Activated CD8-positive, alpha-beta memory T cell treated with anti-CD3 and anti-CD28 coated beads, Interleukin-2, amount 10 ng/mL, durations not matched to agents 7 days and 5 days (primary cell): Measurements from ENCODE around the gene PLEKHA6. TPM values are rescaled to one million over a fixed set of nuclear protein-coding genes. Genes with fewer than 3 reads are reported as not detected.

ENCODE experiments used
- ATAC-seq: fragments of 150-1000 bp; cut with Tn5 transposase; one replicate; pipeline ENCODE4 v1.10.0; 2021; ENCODE audit warnings: moderate library complexity
- CTCF ChIA-PET: fragments of 350-600 bp; sonication (Branson Sonifier 250); formaldehyde crosslinking; loops from one replicate; lab custom pipeline; 2021; ENCODE audit warnings: antibody characterized with exemption; lab: Charles Lee
- DNase-seq: peaks from one replicate; pipeline ENCODE4 v3.0.0-alpha.2; 2020
- H3K27ac Mint-ChIP-seq: one replicate; pipeline ENCODE4 v1.8.0; 2021; ENCODE audit warnings: mild to moderate bottlenecking, mixed read lengths
- H3K27me3 Mint-ChIP-seq: one replicate; pipeline ENCODE4 v1.8.0; 2021; ENCODE audit warnings: mixed read lengths
- H3K36me3 Mint-ChIP-seq: one replicate; pipeline ENCODE4 v1.8.0; 2021; ENCODE audit warnings: mild to moderate bottlenecking, mixed read lengths
- H3K4me1 Mint-ChIP-seq: one replicate; pipeline ENCODE4 v1.8.0; 2021; ENCODE audit warnings: mixed read lengths
- H3K4me3 Mint-ChIP-seq: one replicate; pipeline ENCODE4 v1.8.0; 2021; ENCODE audit warnings: mild to moderate bottlenecking, moderate library complexity, mixed read lengths
- H3K9me3 Mint-ChIP-seq: one replicate; pipeline ENCODE4 v1.8.0; 2022; ENCODE audit warnings: low read depth, mixed read lengths
- total RNA-seq, 2 experiments: library from RNA; stranded (reverse); gene quantifications; one replicate each; pipeline ENCODE4 v1.2.3, GENCODE V29; 2021

Gene PLEKHA6
- total RNA-seq, 2 experiments from 2014 or later, result 0.02 to 0.29 TPM

- Mint-ChIP-seq H3K9me3 (peaks cover 6% of the 10 kb centered on the region), H3K27ac (no peak overlapping the region), H3K4me1 (peaks cover 3% of the 10 kb centered on the region), H3K27me3 (peaks cover 17% of the 10 kb centered on the region), H3K36me3 (no peaks in the 10 kb centered on the region), H3K4me3 (no peak overlapping the region)
- CTCF ChIA-PET, result no interaction called here
- DNase-seq, result no peak
- ATAC-seq, result no peak
These were observed 160.2 kb downstream of the PLEKHA6 start for GRCh38 chr1:204199579-204199978.

- Mint-ChIP-seq H3K4me3 (no peak overlapping the region), H3K4me1 (peaks cover 3% of the 10 kb centered on the region), H3K27ac (no peak overlapping the region), H3K9me3 (peaks cover 6% of the 10 kb centered on the region), H3K36me3 (no peaks in the 10 kb centered on the region), H3K27me3 (peaks cover 9% of the 10 kb centered on the region)
- CTCF ChIA-PET, result interaction anchor here (1.6 kb wide), 1 partner anchor 8 kb away, joined by 7 read pairs; no protein-coding TSS in a partner anchor
- ATAC-seq, result no peak
- DNase-seq, result no peak
These were observed 161.1 kb downstream of the PLEKHA6 start for GRCh38 chr1:204198348-204199340.

- Mint-ChIP-seq H3K27me3 (peaks cover 11% of the 10 kb centered on the region), H3K27ac (no peak overlapping the region)
- DNase-seq, result no peak
These were observed 162.7 kb downstream of the PLEKHA6 start for GRCh38 chr1:204197068-204197467.

GRCh38 chr1:204196068-204196795, 163.5 kb downstream of the PLEKHA6 start, which contains the start of gene KISS1:
Gene KISS1 (minus strand): TSS chr1:204196491. CDS start chr1:204192876, 3,615 bp downstream.
- Mint-ChIP-seq H3K9me3 (peaks cover 6% of the 10 kb centered on the region), H3K27ac (no peak within 1 kb of the TSS), H3K4me3 (no peak within 1 kb of the TSS), H3K27me3 (peaks cover 17% of the 10 kb centered on the region), H3K4me1 (peaks cover 3% of the 10 kb centered on the region), H3K36me3 (no peaks in the 10 kb centered on the region)
- DNase-seq (no peak), ATAC-seq (no peak)
- CTCF ChIA-PET, result no interaction called here

More at GRCh38 chr1:204197068-204197467, 162.7 kb downstream of the PLEKHA6 start:
- no peak overlapping the region for H3K4me3 Mint-ChIP-seq
- peaks cover 3% of the 10 kb centered on the region for H3K4me1 Mint-ChIP-seq
- no peaks in the 10 kb centered on the region for H3K36me3 Mint-ChIP-seq
- CTCF ChIA-PET, result no interaction called here
- H3K9me3 Mint-ChIP-seq, result peaks cover 6% of the 10 kb centered on the region
- no peak for ATAC-seq

GRCh38 chr1:204194771-204195170, 165.0 kb downstream of the PLEKHA6 start:
- H3K27me3 Mint-ChIP-seq, result peaks cover 27% of the 10 kb centered on the region
- H3K9me3 Mint-ChIP-seq, result peaks cover 6% of the 10 kb centered on the region
- no peak overlapping the region for H3K4me3 Mint-ChIP-seq
- no peak for ATAC-seq
- H3K4me1 Mint-ChIP-seq, result peaks cover 3% of the 10 kb centered on the region
- H3K27ac Mint-ChIP-seq, result no peak overlapping the region
- DNase-seq, result no peak
- CTCF ChIA-PET, result interaction anchor here (1.0 kb wide), 1 partner anchor 65 kb away, joined by 3 read pairs; no protein-coding TSS in a partner anchor
- H3K36me3 Mint-ChIP-seq, result no peaks in the 10 kb centered on the region

GRCh38 chr1:204194080-204194479, 165.6 kb downstream of the PLEKHA6 start:
- no peak for DNase-seq

GRCh38 chr1:204192589-204193352, 167.0 kb downstream of the PLEKHA6 start:
- DNase-seq (no peak), ATAC-seq (no peak)
- H3K4me1 Mint-ChIP-seq, result peaks cover 3% of the 10 kb centered on the region
- H3K36me3 Mint-ChIP-seq, result no peaks in the 10 kb centered on the region
- peaks cover 46% of the 10 kb centered on the region for H3K27me3 Mint-ChIP-seq
- peaks cover 6% of the 10 kb centered on the region for H3K9me3 Mint-ChIP-seq
- H3K27ac Mint-ChIP-seq, result no peak overlapping the region
- CTCF ChIA-PET, result interaction anchor here (3.1 kb wide), 1 partner anchor 14 kb away, joined by 14 read pairs; no protein-coding TSS in a partner anchor
- H3K4me3 Mint-ChIP-seq, result no peak overlapping the region

More at GRCh38 chr1:204194080-204194479, 165.6 kb downstream of the PLEKHA6 start:
- Mint-ChIP-seq H3K36me3 (no peaks in the 10 kb centered on the region), H3K27ac (no peak overlapping the region), H3K4me1 (peaks cover 3% of the 10 kb centered on the region), H3K27me3 (peaks cover 34% of the 10 kb centered on the region), H3K4me3 (no peak overlapping the region), H3K9me3 (peaks cover 6% of the 10 kb centered on the region)
- ATAC-seq, result no peak
- CTCF ChIA-PET, result interaction anchor here (1.0 kb wide), 1 partner anchor 65 kb away, joined by 3 read pairs; no protein-coding TSS in a partner anchor

- DNase-seq (no peak), ATAC-seq (no peak)
- CTCF ChIA-PET, result interaction anchor here (3.1 kb wide), 1 partner anchor 14 kb away, joined by 14 read pairs; no protein-coding TSS in a partner anchor
- Mint-ChIP-seq H3K27ac (no peak overlapping the region), H3K4me3 (no peak overlapping the region), H3K9me3 (peaks cover 6% of the 10 kb centered on the region), H3K4me1 (peaks cover 3% of the 10 kb centered on the region), H3K27me3 (peaks cover 52% of the 10 kb centered on the region), H3K36me3 (no peaks in the 10 kb centered on the region)
These were observed 167.7 kb downstream of the PLEKHA6 start for GRCh38 chr1:204192046-204192445.

GRCh38 chr1:204191456-204191855, 168.3 kb downstream of the PLEKHA6 start:
- H3K27me3 Mint-ChIP-seq, result peaks cover 58% of the 10 kb centered on the region
- no peak for ATAC-seq
- no peak for DNase-seq

GRCh38 chr1:204190212-204191211, 169.2 kb downstream of the PLEKHA6 start:
- CTCF ChIA-PET, result interaction anchor here (0.9 to 3.1 kb wide), 3 partner anchors 16 to 173 kb away, joined by 3 to 14 read pairs (median 3); no protein-coding TSS in a partner anchor
- ATAC-seq (no peak), DNase-seq (no peak)
- Mint-ChIP-seq H3K4me1 (peaks cover 3% of the 10 kb centered on the region), H3K4me3 (no peak overlapping the region), H3K27ac (no peak overlapping the region), H3K9me3 (peaks cover 5% of the 10 kb centered on the region), H3K27me3 (peaks cover 60% of the 10 kb centered on the region), H3K36me3 (no peaks in the 10 kb centered on the region)

More at GRCh38 chr1:204191456-204191855, 168.3 kb downstream of the PLEKHA6 start:
- no peaks in the 10 kb centered on the region for H3K36me3 Mint-ChIP-seq
- H3K9me3 Mint-ChIP-seq, result peaks cover 6% of the 10 kb centered on the region
- CTCF ChIA-PET, result interaction anchor here (0.9 to 3.1 kb wide), 2 partner anchors 15 to 24 kb away, joined by 3 to 14 read pairs; no protein-coding TSS in a partner anchor
- peaks cover 3% of the 10 kb centered on the region for H3K4me1 Mint-ChIP-seq
- H3K27ac Mint-ChIP-seq, result no peak overlapping the region
- no peak overlapping the region for H3K4me3 Mint-ChIP-seq

- peaks cover 67% of the 10 kb centered on the region for H3K27me3 Mint-ChIP-seq
- H3K4me1 Mint-ChIP-seq, result no peaks in the 10 kb centered on the region
- no peaks in the 10 kb centered on the region for H3K9me3 Mint-ChIP-seq
- ATAC-seq (no peak), DNase-seq (no peak)
- no peak overlapping the region for H3K27ac Mint-ChIP-seq
- CTCF ChIA-PET, result interaction anchor here (1.3 to 1.5 kb wide), 2 partner anchors 17 to 26 kb away, joined by 7 read pairs; no protein-coding TSS in a partner anchor
- H3K4me3 Mint-ChIP-seq, result no peak overlapping the region
- H3K36me3 Mint-ChIP-seq, result no peaks in the 10 kb centered on the region
These were observed 170.6 kb downstream of the PLEKHA6 start for GRCh38 chr1:204188959-204189639.
